Keratinocyte (primary cell): ENCODE data around the gene RRP1. TPM values are rescaled to one million over a fixed set of nuclear protein-coding genes. Genes with fewer than 3 reads are reported as not detected.

Source experiments
- DNase-seq: peaks from one replicate; pipeline ENCODE4 v3.0.0-alpha.2; 2011; ENCODE audit warnings: low read depth, missing footprints, low spot score
- FAIRE-seq: peaks from 2 replicates; lab custom pipeline; 2011; peaks lifted over from hg19 to GRCh38; lab: Jason Lieb, UNC
- H2AFZ ChIP-seq: 2 replicates; pipeline ENCODE4 v1.6.0; 2012; ENCODE audit warnings: low read length, control low read depth, inconsistent platforms; ENCODE audit not compliant: control insufficient read depth
- H3K27ac ChIP-seq: 2 replicates; pipeline ENCODE4 v1.5.1; 2011; ENCODE audit warnings: low read length; ENCODE audit not compliant: control insufficient read depth, insufficient read depth
- H3K27me3 ChIP-seq: 3 replicates; pipeline ENCODE4 v1.6.0; 2011; ENCODE audit warnings: low read length; ENCODE audit not compliant: control insufficient read depth, insufficient read depth; ENCODE audit errors: extremely low read depth
- H3K36me3 ChIP-seq, 2 experiments: 2 replicates in 1 of 2; 3 replicates in 1 of 2; pipeline ENCODE4 v1.5.1; 2011; ENCODE audit warnings: low read length in 2 of 2, mild to moderate bottlenecking in 1 of 2; ENCODE audit not compliant: control insufficient read depth in 2 of 2, insufficient read depth in 2 of 2; ENCODE audit errors: extremely low read depth in 1 of 2
- H3K4me1 ChIP-seq: 3 replicates; pipeline ENCODE4 v1.5.1; 2011; ENCODE audit warnings: low read length; ENCODE audit not compliant: control insufficient read depth, insufficient read depth; ENCODE audit errors: extremely low read depth
- H3K4me2 ChIP-seq: 3 replicates; pipeline ENCODE4 v1.6.0; 2011; ENCODE audit warnings: low read depth, low read length; ENCODE audit not compliant: control insufficient read depth, insufficient read depth; ENCODE audit errors: extremely low read depth
- H3K4me3 ChIP-seq, 3 experiments: fragments of 200-600 bp in 1 of 3; sonication (generic) in 1 of 3; 2 replicates in 2 of 3; 3 replicates in 1 of 3; pipeline ENCODE4 v1.5.1; 2011 to 2016; ENCODE audit warnings: low read length in 3 of 3, mild to moderate bottlenecking in 3 of 3, control low read depth in 2 of 3, inconsistent platforms in 1 of 3, low read depth in 1 of 3, mixed read lengths in 1 of 3, mixed run types in 1 of 3, moderate library complexity in 1 of 3; ENCODE audit not compliant: control insufficient read depth in 2 of 3, insufficient read depth in 2 of 3; ENCODE audit errors: extremely low read depth in 1 of 3
- H3K79me2 ChIP-seq: 2 replicates; pipeline ENCODE4 v1.6.0; 2012; ENCODE audit warnings: low read length; ENCODE audit not compliant: control insufficient read depth, insufficient read depth
- H3K9ac ChIP-seq: 3 replicates; pipeline ENCODE4 v1.6.0; 2011; ENCODE audit warnings: low read length; ENCODE audit not compliant: control insufficient read depth, insufficient read depth; ENCODE audit errors: extremely low read depth
- H3K9me1 ChIP-seq: 3 replicates; pipeline ENCODE4 v1.6.0; 2011; ENCODE audit warnings: low read length; ENCODE audit not compliant: control insufficient read depth, insufficient read depth; ENCODE audit errors: extremely low read depth
- H3K9me3 ChIP-seq: 2 replicates; pipeline ENCODE4 v1.5.1; 2012; ENCODE audit warnings: low read depth, low read length; ENCODE audit not compliant: control insufficient read depth
- H4K20me1 ChIP-seq: 3 replicates; pipeline ENCODE4 v1.6.0; 2011; ENCODE audit warnings: low read length; ENCODE audit not compliant: control insufficient read depth, insufficient read depth; ENCODE audit errors: extremely low read depth
- CTCF ChIP-seq, 3 experiments: IDR thresholded peaks in 1 of 3; conservative IDR thresholded peaks in 1 of 3; optimal IDR thresholded peaks in 1 of 3; 2 replicates in 2 of 3; 3 replicates in 1 of 3; pipeline versions ENCODE3 to v1.5.1; 2011; ENCODE audit warnings: low read length in 3 of 3, mild to moderate bottlenecking in 3 of 3, moderate library complexity in 2 of 3, control low read depth in 1 of 3, inconsistent platforms in 1 of 3; ENCODE audit not compliant: insufficient read depth in 2 of 3; ENCODE audit errors: extremely low read depth in 1 of 3
- EZH2 ChIP-seq: IDR thresholded peaks from one replicate; pipeline ENCODE4 v1.6.1; 2012; ENCODE audit warnings: inconsistent platforms, mild to moderate bottlenecking, low read length, moderate library complexity
- dilution Hi-C: fragments of 300-500 bp; cut with MboI; formaldehyde crosslinking; loops from one replicate; pipeline ENCODE4 v1.7.0; 2020; ENCODE audit warnings: low sequenced_read_pairs; ENCODE audit not compliant: extremely low pct_ligation_motif_present
- polyA plus RNA-seq, 5 experiments: library from polyadenylated mRNA; depleted of rRNA in 3 of 5; stranded (reverse) in 3 of 5; stranded (forward) in 1 of 5; unstranded in 1 of 5; fragments of >200 nt; gene quantifications; 1 replicate in 1 of 5; 2 replicates in 3 of 5; 3 replicates in 1 of 5; pipeline versions ENCODE4 v1.2.1 to v1.2.3, GENCODE V29; 2011 to 2012; ENCODE audit warnings: missing spikeins in 2 of 5, low read depth in 1 of 5, low replicate concordance in 1 of 5

Gene RRP1
- polyA plus RNA-seq, 1 donor (not counting 4 experiments of a cell fraction or from before 2014, with no cell fraction given) = 25.0 TPM

GRCh38 chr21:43779660-43780059 lies 9.7 kb upstream of the RRP1 start:
- dilution Hi-C loops = no loop called here
- Histone ChIP-seq H3K36me3 (peaks cover under 1% of the 10 kb centered on the region in 2 experiments), H3K9ac (no peak overlapping the region), H3K27ac (no peak overlapping the region), H3K4me3 (no peak overlapping the region), H3K27me3 (no peaks in the 10 kb centered on the region), H3K4me1 (peaks cover 32% of the 10 kb centered on the region), H3K79me2 (peaks cover 10% of the 10 kb centered on the region), H2AFZ (no peak overlapping the region), H3K9me1 (no peaks in the 10 kb centered on the region), H3K4me2 (no peak overlapping the region), H4K20me1 (peaks cover under 1% of the 10 kb centered on the region), H3K9me3 (no peaks in the 10 kb centered on the region)
- DNase-seq (no peak), FAIRE-seq (no peak)
- TF ChIP-seq EZH2 (no peak), CTCF (optimal IDR thresholded peaks at IDR 0.05 in 1 of 3, IDR thresholded peaks at IDR 0.05 in 1 of 3, conservative IDR thresholded peaks at IDR 0.05 in 1 of 3; ENCODE audit: extremely low read depth in 1 of 3, insufficient read depth in 2 of 3, low read length in 3 of 3) (no peak)

GRCh38 chr21:43781846-43782245 lies 7.5 kb upstream of the RRP1 start:
- no peak overlapping the region for H2AFZ ChIP-seq
- no peaks in the 10 kb centered on the region for H3K9me1 ChIP-seq
- H3K79me2 ChIP-seq = no peaks in the 10 kb centered on the region
- dilution Hi-C loops = no loop called here
- H3K4me1 ChIP-seq = peaks cover 32% of the 10 kb centered on the region
- H3K9me3 ChIP-seq = no peaks in the 10 kb centered on the region
- DNase-seq (no peak), FAIRE-seq (no peak)
- H3K36me3 ChIP-seq = no peaks in the 10 kb centered on the region
- TF ChIP-seq EZH2 (no peak), CTCF (optimal IDR thresholded peaks at IDR 0.05 in 1 of 3, IDR thresholded peaks at IDR 0.05 in 1 of 3, conservative IDR thresholded peaks at IDR 0.05 in 1 of 3; ENCODE audit: extremely low read depth in 1 of 3, insufficient read depth in 2 of 3, low read length in 3 of 3) (no peak)
- H4K20me1 ChIP-seq = no peaks in the 10 kb centered on the region
- H3K4me2 ChIP-seq = no peak overlapping the region
- H3K4me3 ChIP-seq = no peak overlapping the region
- H3K27me3 ChIP-seq = no peaks in the 10 kb centered on the region
- peak overlapping the region; percentile 31 for H3K27ac ChIP-seq
- H3K9ac ChIP-seq = no peak overlapping the region
